ENCODE results near the gene PAQR9.

The PAQR9 gene

GRCh38 chr3:142931222-142931621, 32.3 kb downstream of the PAQR9 start:
- H2AFZ ChIP-seq (ENCODE audit: low read length): no peak overlapping the region
- H3K9me3 ChIP-seq (replicated peaks in 1 of 2; ENCODE audit: control insufficient read depth in 2 of 2, insufficient read depth in 1 of 2, low read depth in 1 of 2, low read length in 2 of 2): no peaks in the 10 kb centered on the region
- no peak overlapping the region for H2BK15ac ChIP-seq (ENCODE audit: low read length)
- no peak overlapping the region for H2BK12ac ChIP-seq (ENCODE audit: low read length)
- no CpG with 5 or more reads among the region's 6 CpGs for WGBS, 2 donors (ENCODE audit: extremely low coverage in 2 of 2, insufficient read length in 2 of 2, insufficient replicate concordance in 1 of 2)
- peak overlapping the region; percentile 83 for H4K8ac ChIP-seq (ENCODE audit: low read depth, low read length)
- H3K23ac ChIP-seq (ENCODE audit: low read depth, low read length, poor library complexity): no peak overlapping the region
- H3K4me1 ChIP-seq (ENCODE audit: control insufficient read depth in 2 of 2, insufficient read depth in 1 of 2, low read depth in 1 of 2, low read length in 2 of 2): no peaks in the 10 kb centered on the region
- H2BK120ac ChIP-seq (ENCODE audit: low read depth, low read length): no peak overlapping the region
- H3K36me3 ChIP-seq (replicated peaks in 1 of 2; ENCODE audit: control insufficient read depth in 2 of 2, insufficient read depth in 2 of 2, low read length in 2 of 2): no peaks in the 10 kb centered on the region
- no peak overlapping the region for H3K18ac ChIP-seq (ENCODE audit: low read length)
- DNase-seq (ENCODE audit: low spot score): no peak
- H3K4me2 ChIP-seq (ENCODE audit: insufficient read depth, low read length, poor library complexity, severe bottlenecking): no peak overlapping the region
- peaks cover 0 to 18% (median 0%) of the 10 kb centered on the region in 3 experiments for H3K27me3 ChIP-seq (ENCODE audit: control insufficient read depth in 3 of 3, insufficient read depth in 3 of 3, low read depth in 1 of 3, low read length in 3 of 3)
- no peak overlapping the region for H2BK5ac ChIP-seq (ENCODE audit: low read length)
- H3K4me3 ChIP-seq (ENCODE audit: low read length in 2 of 2): no peak overlapping the region
- H3K4ac ChIP-seq (ENCODE audit: low read length): no peak overlapping the region
- no peaks in the 10 kb centered on the region for H3K79me1 ChIP-seq (ENCODE audit: low read depth, low read length)
- H3K14ac ChIP-seq (ENCODE audit: low read length): no peak overlapping the region
- H3K27ac ChIP-seq (replicated peaks; ENCODE audit: low read length): no peak overlapping the region
- H3K9ac ChIP-seq (ENCODE audit: low read depth, low read length, poor library complexity): no peak overlapping the region
- no peak overlapping the region for H2AK5ac ChIP-seq (ENCODE audit: low read depth, low read length)
- H4K91ac ChIP-seq (ENCODE audit: low read depth, low read length, poor library complexity): no peak overlapping the region

DNA sequence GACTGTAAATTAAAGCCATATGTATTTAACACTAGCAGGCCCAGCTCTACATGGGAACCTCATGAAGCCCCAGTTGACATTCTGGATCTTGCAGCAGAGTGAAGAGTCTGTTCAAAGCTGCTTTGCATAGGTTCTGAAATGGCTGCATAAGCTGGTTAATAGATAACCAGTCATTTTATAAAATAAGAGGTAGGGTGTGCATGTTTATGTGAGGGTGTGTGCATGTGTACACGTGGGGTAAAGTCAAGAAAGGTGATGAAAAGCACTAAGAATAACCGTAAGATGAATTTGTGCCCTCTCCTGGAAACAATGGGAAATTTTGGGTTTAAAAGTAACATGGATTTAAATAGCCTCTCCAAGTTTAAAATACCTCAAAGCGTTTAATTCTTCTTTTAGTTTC, 33.0 kb downstream of the PAQR9 start:
- no peak overlapping the region for H2AFZ ChIP-seq (ENCODE audit: low read length)
- no peak overlapping the region for H3K9ac ChIP-seq (ENCODE audit: low read depth, low read length, poor library complexity)
- H3K4me3 ChIP-seq (ENCODE audit: low read length in 2 of 2): no peak overlapping the region
- H3K27ac ChIP-seq (replicated peaks; ENCODE audit: low read length): no peak overlapping the region
- H4K8ac ChIP-seq (ENCODE audit: low read depth, low read length): no peak overlapping the region
- H3K27me3 ChIP-seq (ENCODE audit: control insufficient read depth in 3 of 3, insufficient read depth in 3 of 3, low read depth in 1 of 3, low read length in 3 of 3): peaks cover 0 to 19% (median 0%) of the 10 kb centered on the region in 3 experiments
- no peak overlapping the region for H2BK5ac ChIP-seq (ENCODE audit: low read length)
- no CpG with 5 or more reads among the region's 3 CpGs for WGBS, 2 donors (ENCODE audit: extremely low coverage in 2 of 2, insufficient read length in 2 of 2, insufficient replicate concordance in 1 of 2)
- no peak overlapping the region for H4K91ac ChIP-seq (ENCODE audit: low read depth, low read length, poor library complexity)
- H2BK120ac ChIP-seq (ENCODE audit: low read depth, low read length): no peak overlapping the region
- H3K79me1 ChIP-seq (ENCODE audit: low read depth, low read length): no peaks in the 10 kb centered on the region
- no peaks in the 10 kb centered on the region for H3K36me3 ChIP-seq (replicated peaks in 1 of 2; ENCODE audit: control insufficient read depth in 2 of 2, insufficient read depth in 2 of 2, low read length in 2 of 2)
- H3K18ac ChIP-seq (ENCODE audit: low read length): no peak overlapping the region
- H2AK5ac ChIP-seq (ENCODE audit: low read depth, low read length): no peak overlapping the region
- H2BK15ac ChIP-seq (ENCODE audit: low read length): no peak overlapping the region
- H3K4me2 ChIP-seq (ENCODE audit: insufficient read depth, low read length, poor library complexity, severe bottlenecking): no peak overlapping the region
- no peak overlapping the region for H3K14ac ChIP-seq (ENCODE audit: low read length)
- H3K23ac ChIP-seq (ENCODE audit: low read depth, low read length, poor library complexity): no peak overlapping the region
- H3K9me3 ChIP-seq (replicated peaks in 1 of 2; ENCODE audit: control insufficient read depth in 2 of 2, insufficient read depth in 1 of 2, low read depth in 1 of 2, low read length in 2 of 2): no peaks in the 10 kb centered on the region
- no peak for DNase-seq (ENCODE audit: low spot score)
- H3K4ac ChIP-seq (ENCODE audit: low read length): no peak overlapping the region
- no peaks in the 10 kb centered on the region for H3K4me1 ChIP-seq (ENCODE audit: control insufficient read depth in 2 of 2, insufficient read depth in 1 of 2, low read depth in 1 of 2, low read length in 2 of 2)
- no peak overlapping the region for H2BK12ac ChIP-seq (ENCODE audit: low read length)

GRCh38 chr3:142929890-142930289, 33.6 kb downstream of the PAQR9 start:
- DNase-seq (ENCODE audit: low spot score): no peak

GRCh38 chr3:142929109-142929508, 34.4 kb downstream of the PAQR9 start:
- Histone ChIP-seq H2BK5ac (ENCODE audit: low read length) (no peak overlapping the region), H3K79me1 (ENCODE audit: low read depth, low read length) (no peaks in the 10 kb centered on the region), H3K23ac (ENCODE audit: low read depth, low read length, poor library complexity) (no peak overlapping the region), H3K27me3 (ENCODE audit: control insufficient read depth in 3 of 3, insufficient read depth in 3 of 3, low read depth in 1 of 3, low read length in 3 of 3) (peaks cover 0 to 13% (median 0%) of the 10 kb centered on the region in 3 experiments), H3K4me3 (ENCODE audit: low read length in 2 of 2) (no peak overlapping the region), H3K4me1 (ENCODE audit: control insufficient read depth in 2 of 2, insufficient read depth in 1 of 2, low read depth in 1 of 2, low read length in 2 of 2) (no peaks in the 10 kb centered on the region), H2BK15ac (ENCODE audit: low read length) (no peak overlapping the region), H3K27ac (replicated peaks; ENCODE audit: low read length) (no peak overlapping the region), H2AK5ac (ENCODE audit: low read depth, low read length) (no peak overlapping the region), H3K18ac (ENCODE audit: low read length) (no peak overlapping the region), H3K9me3 (replicated peaks in 1 of 2; ENCODE audit: control insufficient read depth in 2 of 2, insufficient read depth in 1 of 2, low read depth in 1 of 2, low read length in 2 of 2) (no peaks in the 10 kb centered on the region), H3K14ac (ENCODE audit: low read length) (no peak overlapping the region), H4K91ac (ENCODE audit: low read depth, low read length, poor library complexity) (no peak overlapping the region), H4K8ac (ENCODE audit: low read depth, low read length) (no peak overlapping the region), H3K9ac (ENCODE audit: low read depth, low read length, poor library complexity) (no peak overlapping the region), H2BK120ac (ENCODE audit: low read depth, low read length) (no peak overlapping the region), H2AFZ (ENCODE audit: low read length) (no peak overlapping the region), H2BK12ac (ENCODE audit: low read length) (no peak overlapping the region), H3K4ac (ENCODE audit: low read length) (no peak overlapping the region), H3K36me3 (replicated peaks in 1 of 2; ENCODE audit: control insufficient read depth in 2 of 2, insufficient read depth in 2 of 2, low read length in 2 of 2) (no peaks in the 10 kb centered on the region), H3K4me2 (ENCODE audit: insufficient read depth, low read length, poor library complexity, severe bottlenecking) (no peak overlapping the region)
- WGBS, 2 donors (ENCODE audit: extremely low coverage in 2 of 2, insufficient read length in 2 of 2, insufficient replicate concordance in 1 of 2): no CpG with 5 or more reads among the region's 3 CpGs
- no peak for DNase-seq (ENCODE audit: low spot score)

More at GRCh38 chr3:142929890-142930289, 33.6 kb downstream of the PAQR9 start:
- Histone ChIP-seq H3K27me3 (ENCODE audit: control insufficient read depth in 3 of 3, insufficient read depth in 3 of 3, low read depth in 1 of 3, low read length in 3 of 3) (peaks cover 0 to 17% (median 0%) of the 10 kb centered on the region in 3 experiments), H3K9me3 (replicated peaks in 1 of 2; ENCODE audit: control insufficient read depth in 2 of 2, insufficient read depth in 1 of 2, low read depth in 1 of 2, low read length in 2 of 2) (no peaks in the 10 kb centered on the region), H3K4me3 (ENCODE audit: low read length in 2 of 2) (no peak overlapping the region), H2AK5ac (ENCODE audit: low read depth, low read length) (no peak overlapping the region), H2BK15ac (ENCODE audit: low read length) (no peak overlapping the region), H3K4me1 (ENCODE audit: control insufficient read depth in 2 of 2, insufficient read depth in 1 of 2, low read depth in 1 of 2, low read length in 2 of 2) (no peaks in the 10 kb centered on the region), H2BK12ac (ENCODE audit: low read length) (no peak overlapping the region), H3K23ac (ENCODE audit: low read depth, low read length, poor library complexity) (no peak overlapping the region), H3K14ac (ENCODE audit: low read length) (no peak overlapping the region), H4K8ac (ENCODE audit: low read depth, low read length) (no peak overlapping the region), H3K18ac (ENCODE audit: low read length) (no peak overlapping the region), H2AFZ (ENCODE audit: low read length) (no peak overlapping the region), H3K36me3 (replicated peaks in 1 of 2; ENCODE audit: control insufficient read depth in 2 of 2, insufficient read depth in 2 of 2, low read length in 2 of 2) (no peaks in the 10 kb centered on the region), H3K4me2 (ENCODE audit: insufficient read depth, low read length, poor library complexity, severe bottlenecking) (no peak overlapping the region), H3K27ac (replicated peaks; ENCODE audit: low read length) (no peak overlapping the region), H4K91ac (ENCODE audit: low read depth, low read length, poor library complexity) (no peak overlapping the region), H2BK5ac (ENCODE audit: low read length) (no peak overlapping the region), H3K79me1 (ENCODE audit: low read depth, low read length) (no peaks in the 10 kb centered on the region), H3K9ac (ENCODE audit: low read depth, low read length, poor library complexity) (no peak overlapping the region), H2BK120ac (ENCODE audit: low read depth, low read length) (no peak overlapping the region), H3K4ac (ENCODE audit: low read length) (no peak overlapping the region)
- no CpG with 5 or more reads among the region's 3 CpGs for WGBS, 2 donors (ENCODE audit: extremely low coverage in 2 of 2, insufficient read length in 2 of 2, insufficient replicate concordance in 1 of 2)

All from neuronal stem cell (in vitro differentiated cells).